ENCODE data around the gene SAPCD1.

The SAPCD1 gene

DNA sequence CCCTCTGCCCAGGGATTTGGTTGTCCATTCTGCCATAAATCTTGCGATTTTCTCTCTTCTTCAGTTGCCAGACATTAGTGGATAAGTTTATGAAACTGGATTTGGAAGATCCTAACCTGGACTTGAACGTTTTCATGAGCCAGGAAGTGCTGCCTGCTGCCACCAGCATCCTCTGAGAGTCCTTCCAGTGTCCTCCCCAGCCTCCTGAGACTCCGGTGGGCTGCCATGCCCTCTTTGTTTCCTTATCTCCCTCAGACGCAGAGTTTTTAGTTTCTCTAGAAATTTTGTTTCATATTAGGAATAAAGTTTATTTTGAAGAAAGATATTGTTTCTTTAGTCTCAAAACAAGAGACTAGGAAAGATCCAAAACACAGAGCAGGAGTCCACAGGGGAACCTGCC is at the start of gene SAPCD1:
SAPCD1 (plus strand) TSS at position 301 of the 400 bp plus-strand sequence. CDS start 399 bp downstream, outside the sequence.
- no peak for DNase-seq

DNA sequence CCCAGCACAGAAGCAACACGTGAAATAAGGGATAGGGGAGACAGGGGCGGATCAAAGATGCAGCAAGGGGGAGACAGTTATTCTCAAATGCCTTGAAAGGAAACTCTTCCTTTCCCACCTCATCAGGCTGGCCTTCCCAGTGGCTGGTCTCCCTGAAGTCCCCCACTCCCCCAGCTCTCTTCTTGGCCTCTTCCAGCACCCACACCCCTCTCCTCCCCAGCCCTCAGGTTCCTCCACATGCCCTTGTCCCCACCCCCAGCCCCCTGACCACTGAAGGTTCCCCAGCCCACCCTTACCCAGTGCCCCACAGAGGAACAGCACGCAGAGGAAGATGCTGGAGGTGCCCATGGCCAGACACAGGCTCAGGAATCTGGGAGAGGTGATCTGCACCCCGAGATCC is 49.0 kb upstream of the SAPCD1 start:
- DNase-seq, result no peak

DNA sequence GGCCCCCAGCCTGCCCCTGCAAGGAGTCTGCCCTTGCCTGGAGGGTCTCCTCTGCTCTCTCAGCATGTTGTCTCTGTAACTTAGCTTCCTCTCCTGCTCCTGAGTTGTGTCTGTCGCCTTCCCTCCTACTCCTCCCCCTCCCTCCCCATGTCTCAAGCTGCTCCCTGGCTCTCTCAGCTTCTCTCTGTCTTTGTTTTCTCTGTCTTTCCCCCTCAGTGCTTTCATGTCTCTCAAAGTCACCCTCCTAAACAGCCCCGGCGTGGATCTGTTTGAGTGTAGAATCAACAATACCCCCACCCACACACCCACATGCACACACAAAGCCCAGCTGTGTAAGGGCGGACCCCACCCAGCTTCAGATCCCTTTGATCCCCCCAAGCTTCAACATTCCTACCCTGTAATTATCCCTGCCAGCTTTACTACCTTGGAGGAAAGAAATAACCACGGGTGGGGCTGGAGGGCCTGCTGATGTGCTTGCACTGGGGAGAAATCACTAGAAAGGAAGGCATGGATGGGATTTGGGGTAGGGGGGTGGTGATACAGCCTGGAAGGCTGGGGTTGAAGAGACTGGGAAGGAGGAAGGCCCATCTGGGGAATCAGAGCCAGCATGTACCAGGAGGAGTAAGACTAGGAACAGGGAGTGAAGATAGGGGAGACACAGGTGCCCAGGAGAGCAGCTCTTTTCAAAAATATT is 48.3 kb upstream of the SAPCD1 start:
- no peak for DNase-seq

DNA sequence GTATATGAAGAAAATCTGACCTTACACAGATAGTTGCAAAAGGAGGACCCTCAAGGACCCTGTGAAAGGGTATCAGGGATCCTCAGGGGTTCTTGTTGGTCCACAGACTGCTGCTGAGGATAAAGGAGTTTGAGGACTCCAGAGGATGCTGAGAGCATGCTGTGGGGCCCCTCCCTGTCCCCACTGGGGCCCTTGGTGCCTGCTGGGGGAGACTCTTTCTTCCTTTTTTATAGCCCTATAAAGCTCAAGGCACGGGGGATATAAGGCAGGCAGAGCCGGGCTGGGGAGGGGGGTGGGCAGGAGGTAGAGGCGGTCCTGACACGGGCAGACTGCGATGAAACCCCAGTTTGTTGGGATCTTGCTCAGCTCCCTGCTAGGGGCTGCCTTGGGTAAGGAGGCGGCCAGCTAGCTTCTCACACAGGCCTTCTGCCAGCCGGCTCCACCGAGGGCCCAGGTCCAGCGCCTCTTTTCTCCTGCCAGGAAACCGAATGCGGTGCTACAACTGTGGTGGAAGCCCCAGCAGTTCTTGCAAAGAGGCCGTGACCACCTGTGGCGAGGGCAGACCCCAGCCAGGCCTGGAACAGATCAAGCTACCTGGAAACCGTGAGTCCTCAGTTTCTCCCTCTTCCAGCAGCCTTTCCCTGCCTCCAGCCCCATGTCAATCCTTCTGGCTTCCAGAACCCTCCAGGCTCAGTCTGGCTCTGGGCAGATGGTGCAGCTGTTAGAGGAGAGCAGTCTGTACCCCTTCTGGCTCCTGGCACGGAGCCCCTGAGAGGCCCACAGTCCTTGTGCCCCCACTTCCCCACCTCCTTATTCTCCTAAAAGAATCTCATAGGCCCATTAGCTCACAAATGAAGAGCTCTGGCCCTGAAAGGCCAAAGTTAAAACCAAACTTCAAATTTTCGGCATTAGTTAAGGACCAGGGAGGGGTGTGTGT is 47.2 kb upstream of the SAPCD1 start, which contains the start of gene LY6G6D:
LY6G6D (plus strand) TSS at position 327 of the 937 bp plus-strand sequence; CDS start at position 335, 8 bp downstream.
- DNase-seq, result no peak

DNA sequence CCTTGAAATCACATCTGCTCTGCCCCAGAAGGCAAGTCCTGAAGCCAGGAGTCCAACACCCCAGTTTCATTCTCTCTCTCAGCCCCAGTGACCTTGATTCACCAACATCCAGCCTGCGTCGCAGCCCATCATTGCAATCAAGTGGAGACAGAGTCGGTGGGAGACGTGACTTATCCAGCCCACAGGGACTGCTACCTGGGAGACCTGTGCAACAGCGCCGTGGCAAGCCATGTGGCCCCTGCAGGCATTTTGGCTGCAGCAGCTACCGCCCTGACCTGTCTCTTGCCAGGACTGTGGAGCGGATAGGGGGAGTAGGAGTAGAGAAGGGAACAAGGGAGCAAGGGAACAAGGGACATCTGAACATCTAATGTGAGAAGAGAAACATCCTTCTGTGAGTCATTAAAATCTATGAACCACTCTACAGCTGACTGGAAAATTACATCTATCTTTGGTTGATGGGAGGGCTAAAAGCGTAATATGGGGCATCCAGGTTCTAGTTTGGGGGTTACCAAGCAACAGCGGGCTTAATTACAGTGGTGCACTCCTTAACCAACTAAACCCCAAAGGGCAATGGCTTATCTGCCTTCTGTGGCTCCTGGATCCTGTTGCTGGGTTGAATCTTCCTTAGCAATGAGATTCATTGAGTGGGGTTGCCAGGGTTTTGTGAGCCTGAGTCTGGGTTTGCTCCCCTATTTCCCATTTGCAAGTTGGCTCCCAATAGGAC is 44.8 kb upstream of the SAPCD1 start:
- no peak for DNase-seq

DNA sequence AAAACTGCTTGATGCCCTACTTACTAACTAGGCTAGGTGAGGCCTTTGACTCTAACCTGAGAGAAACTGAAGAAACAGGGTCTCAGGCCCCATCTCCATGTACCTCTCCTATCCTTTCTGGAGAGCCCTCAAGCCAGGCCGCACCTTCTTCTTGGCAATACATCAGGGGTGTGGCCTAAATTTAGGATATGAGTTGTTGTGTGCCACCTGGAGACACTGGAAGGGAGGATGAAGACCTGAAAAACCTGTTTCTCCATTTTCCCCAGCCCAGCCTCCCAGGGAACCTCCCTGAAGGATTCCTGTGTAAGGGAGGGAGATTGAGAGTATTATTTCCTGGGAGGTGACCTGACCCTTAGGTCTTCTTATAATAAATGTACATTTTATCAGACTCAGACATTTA is 44.2 kb upstream of the SAPCD1 start:
- DNase-seq, result no peak

DNA sequence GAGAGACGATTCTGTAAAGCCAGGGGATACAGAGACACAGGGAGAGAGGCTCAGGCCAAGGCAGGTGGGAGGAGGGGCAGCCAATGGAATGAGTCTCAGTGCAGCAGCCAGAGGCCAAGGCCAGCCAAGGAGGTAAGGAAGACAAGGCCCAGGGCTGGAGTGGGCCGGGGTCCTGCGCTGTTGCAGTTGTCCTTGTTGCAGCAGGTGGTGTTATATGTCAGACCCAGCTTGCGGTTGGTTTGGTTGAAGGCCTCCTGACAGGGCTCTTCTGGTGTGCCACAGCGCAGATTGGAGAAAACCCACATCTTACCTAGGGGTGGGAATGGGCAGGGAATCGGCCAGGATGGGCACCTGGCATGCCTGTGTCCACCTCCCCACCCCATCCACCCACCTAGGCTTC is 43.5 kb upstream of the SAPCD1 start:
- DNase-seq, result no peak

DNA sequence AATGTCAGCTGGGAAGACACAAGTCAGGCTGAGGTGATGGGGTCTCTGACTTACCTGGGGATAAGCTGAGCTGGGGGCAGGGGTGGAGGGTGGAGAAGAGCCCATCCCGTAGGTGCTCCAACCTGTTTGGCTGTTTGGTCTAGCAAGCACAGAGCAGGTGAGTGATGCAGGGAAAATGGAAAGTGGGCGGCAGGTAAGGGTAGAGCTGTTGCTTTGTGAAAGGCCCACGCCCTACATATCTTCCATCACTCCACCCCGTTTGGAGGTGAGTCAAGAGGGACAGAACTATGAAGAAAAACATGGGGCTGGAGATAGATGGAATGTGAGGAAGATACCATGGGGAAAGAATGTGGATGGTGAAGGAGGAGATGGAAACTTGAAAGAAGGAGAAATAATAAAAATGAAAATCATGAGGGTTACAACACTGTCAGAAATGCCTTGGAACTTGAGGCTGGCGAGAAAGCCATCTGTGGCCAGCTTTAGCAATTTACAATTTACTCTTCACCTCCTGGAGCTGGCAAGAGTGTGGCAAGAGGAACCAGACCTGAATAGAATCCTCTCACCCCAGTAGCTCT is 42.2 kb upstream of the SAPCD1 start:
- DNase-seq, result no peak

DNA sequence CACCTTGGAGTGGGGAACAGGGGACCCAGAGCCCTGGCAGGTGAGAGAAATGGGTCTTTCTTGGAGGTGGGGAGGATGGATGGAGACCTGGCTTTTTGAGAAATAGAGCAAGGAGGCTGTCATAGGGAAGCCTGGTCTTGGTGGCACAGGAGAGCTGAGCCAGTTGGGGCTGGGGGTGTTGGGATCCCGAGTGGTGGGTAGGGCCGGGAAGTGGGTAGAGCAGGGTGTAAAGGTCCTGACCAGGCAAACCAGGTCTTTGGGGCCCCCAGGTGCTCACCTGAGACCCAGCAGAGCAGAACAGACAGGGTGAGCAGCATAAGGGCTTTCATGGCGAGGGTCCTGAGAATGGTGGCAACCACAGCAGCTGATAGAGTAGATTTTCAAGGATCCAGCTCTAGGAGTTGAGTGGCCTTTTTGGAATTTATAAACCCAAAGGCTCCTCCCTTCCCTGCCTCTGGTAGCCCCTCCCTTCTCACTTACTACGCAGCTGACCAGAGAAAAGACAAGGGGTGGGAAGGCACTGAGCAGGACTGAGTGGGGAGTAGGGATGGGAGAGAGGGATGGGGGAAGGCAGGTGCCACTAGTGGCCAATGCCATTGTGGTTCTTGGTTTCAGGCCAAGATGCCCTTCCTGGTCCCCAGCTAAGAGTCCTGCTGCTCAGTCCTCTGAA is 41.0 kb upstream of the SAPCD1 start, which contains the start of gene LY6G6C:
LY6G6C (minus strand) TSS at position 396 of the 670 bp plus-strand sequence; CDS start at position 329, 67 bp downstream.
- no peak for DNase-seq

DNA sequence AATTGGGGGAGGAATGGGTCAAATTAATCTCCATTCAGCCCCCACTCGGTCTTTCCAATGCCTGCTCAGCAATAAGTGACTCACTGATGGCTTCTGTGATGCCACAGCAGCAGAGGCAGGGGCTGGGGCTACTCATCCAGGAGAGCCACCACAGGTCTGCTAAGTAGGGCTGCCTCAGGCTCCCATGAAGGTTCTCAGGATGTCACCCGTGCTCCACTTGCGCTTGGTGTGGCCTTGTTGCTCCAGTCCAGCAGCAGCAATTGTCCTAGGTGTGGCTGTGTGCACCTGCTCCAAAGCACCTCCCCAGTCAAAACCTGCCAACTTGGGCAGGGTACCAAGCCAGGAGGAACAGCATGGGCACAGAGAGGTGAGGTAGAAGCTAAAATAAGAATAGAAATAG is 40.3 kb upstream of the SAPCD1 start:
- DNase-seq, result no peak

DNA sequence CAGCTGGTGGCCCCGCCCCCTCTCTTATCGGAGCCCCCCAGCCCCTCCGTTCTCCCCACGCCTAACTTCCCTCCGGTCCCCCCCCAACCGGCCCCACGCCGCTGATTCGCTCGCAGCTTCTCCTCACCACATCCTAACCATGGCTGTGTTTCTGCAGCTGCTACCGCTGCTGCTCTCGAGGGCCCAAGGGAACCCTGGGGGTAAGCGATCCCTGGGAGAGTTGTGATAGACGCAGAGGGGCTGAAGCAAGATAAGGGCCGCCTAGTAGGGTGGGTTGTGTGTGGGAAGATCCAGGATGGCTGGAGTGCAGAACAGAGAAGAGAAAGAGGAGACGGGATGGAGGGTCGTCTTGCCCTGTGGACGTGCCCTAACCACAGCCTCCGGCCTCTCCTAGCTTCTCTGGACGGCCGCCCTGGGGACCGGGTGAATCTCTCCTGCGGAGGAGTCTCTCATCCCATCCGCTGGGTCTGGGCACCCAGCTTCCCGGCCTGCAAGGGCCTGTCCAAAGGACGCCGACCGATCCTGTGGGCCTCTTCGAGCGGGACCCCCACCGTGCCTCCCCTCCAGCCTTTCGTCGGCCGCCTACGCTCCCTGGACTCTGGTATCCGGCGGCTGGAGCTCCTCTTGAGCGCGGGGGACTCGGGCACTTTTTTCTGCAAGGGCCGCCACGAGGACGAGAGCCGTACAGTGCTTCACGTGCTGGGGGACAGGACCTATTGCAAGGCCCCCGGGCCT is 39.0 kb upstream of the SAPCD1 start, which contains the start of gene MPIG6B:
MPIG6B (plus strand) TSS at position 129 of the 735 bp plus-strand sequence; CDS start at position 140, 11 bp downstream.
- no peak for DNase-seq

DNA sequence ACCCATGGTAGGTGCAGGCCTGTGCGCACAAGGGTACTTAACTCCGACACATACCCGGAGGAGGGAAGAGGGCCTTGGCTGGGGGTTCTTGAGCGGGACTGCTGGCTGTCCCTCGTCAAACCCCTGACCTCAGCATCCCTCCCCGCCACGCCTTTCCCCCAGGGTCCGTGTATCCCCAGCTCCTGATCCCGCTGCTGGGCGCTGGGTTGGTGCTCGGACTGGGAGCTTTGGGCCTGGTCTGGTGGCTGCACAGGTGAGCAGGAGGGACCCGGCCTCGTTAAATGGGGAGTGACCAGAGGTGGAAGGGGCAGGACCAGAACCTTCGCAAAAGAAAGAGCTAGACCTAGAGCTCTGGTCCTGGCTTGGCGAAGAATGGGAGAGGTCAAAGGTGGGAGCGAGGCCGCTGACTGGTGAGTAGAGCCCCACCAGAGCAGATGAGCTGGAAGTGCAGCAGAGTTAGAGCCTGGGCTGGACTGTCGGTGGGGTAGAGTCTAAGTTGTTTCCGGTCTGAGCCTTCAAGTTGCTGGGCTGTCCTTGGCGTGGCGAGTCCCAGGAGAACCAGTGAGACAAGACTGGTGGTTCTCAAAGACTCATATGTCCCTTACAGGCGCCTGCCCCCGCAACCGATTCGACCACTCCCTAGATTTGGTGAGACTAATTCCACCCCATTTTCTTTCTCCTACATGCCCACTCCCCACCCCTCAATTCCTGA is 38.3 kb upstream of the SAPCD1 start:
- no peak for DNase-seq

DNA sequence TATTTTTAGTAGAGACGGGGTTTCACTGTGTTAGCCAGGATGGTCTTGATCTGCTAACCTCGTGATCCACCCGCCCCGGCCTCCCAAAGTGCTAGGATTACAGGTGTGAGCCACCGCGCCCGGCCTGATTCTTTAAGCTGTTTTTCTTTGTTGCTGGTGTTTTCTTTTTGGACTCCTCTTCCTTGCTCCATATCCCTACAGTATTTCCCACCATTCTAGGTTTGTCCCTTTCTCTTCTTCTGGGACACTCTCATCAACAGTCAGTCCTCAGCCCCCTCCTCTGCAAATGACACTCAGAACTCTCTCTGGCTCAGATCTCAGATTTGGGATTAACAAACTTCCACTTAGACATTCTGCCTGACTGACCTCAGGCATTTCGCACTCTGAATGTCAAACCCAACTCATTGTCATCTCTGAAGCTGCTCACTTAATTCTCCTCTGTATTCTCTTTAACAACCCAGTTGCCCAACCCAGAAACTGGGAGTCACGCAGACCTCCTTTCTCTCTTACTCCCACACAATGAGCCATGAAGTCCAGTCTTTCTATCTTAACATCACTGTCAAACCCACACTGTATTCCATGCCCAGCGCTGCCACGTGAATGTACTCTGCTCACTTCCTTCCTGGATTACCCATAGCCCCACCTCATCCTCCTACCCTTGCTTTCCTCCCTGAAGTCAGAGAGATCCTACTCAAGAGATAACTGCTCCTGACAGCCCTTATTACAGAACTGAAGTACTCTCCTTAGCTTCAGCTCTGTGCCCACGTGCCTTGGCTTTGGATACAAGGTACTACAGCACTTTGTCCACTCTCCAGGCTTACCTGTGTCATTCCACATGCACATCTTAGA is 36.7 kb upstream of the SAPCD1 start:
- DNase-seq, result no peak

DNA sequence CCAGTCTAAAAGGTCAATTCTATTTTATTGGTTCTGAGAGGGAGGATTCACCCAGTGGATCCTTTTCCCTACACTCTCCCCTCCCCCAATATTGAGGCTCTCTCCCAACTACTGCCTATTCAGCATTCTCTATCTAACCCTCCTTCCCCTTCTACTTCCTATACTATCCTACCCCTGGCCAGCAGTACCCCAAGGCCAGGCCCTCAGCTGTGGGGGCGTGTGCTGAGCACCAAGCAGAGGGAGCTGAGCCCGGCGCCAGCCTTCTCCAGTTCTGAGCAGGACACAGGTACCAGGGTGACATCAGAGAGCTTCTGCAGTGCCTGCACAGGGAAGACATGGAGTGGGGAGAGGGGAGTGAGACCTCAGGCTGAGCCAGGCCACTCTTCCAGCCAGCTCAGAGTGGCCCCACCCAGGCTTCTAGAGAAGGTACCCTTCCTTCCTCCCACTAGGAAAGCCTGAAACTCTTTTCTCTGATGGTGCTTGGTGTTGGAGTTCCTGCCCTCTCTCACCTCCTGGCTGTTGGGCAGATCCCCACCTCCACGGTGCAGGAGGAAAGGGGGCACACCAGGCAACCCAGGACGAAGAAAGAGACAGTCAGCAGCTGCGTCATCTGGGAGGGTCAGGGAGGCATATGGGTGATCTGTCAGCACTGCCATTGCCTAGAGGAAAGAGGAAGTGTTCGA is 35.3 kb upstream of the SAPCD1 start:
- DNase-seq, result no peak

DNA sequence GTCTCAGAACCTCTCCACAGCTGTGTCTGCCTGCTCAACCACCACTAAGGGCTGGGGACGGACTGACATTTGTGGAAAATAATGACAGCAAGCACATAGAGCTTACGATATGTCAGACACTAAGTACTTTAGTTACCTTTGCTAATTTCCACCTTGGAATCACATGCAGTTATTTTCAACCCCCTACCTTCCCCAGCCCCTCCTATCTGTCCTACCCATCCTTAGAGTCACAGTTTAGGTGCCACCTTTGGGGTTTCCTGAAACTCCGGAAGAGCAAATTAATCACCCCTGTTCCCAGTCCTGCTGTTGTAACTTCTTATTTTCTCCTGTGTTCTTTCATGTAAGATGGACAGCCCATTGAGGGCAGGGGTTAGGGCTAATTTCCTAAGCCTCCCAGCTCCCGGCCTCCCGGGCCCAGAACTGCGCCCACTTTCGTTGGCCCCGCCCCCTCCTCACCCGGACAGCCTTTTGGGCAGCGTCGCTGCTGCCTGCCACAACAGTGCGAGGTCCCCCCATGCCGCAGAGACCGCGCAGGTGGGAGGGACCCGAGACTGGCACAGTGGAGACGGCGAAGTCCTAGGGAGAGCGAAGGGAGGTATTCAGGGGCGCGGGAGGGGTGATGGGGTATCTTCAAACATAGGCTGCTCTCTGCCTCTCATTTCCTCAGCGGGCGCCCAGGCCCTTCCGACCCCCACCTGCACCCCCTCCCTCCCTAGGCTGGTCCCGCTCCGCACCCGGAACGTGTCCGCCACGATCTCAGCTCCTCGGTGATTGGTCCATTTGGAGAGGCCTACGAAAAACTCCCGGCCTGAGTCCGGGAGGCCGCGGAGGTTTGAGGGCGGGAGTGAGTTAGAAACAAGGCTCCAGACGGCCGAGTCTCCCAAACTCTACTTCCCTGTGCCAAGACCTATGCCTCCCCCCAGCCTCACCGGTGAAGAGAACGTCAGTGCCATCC is 34.5 kb upstream of the SAPCD1 start:
- no peak for DNase-seq

DNA sequence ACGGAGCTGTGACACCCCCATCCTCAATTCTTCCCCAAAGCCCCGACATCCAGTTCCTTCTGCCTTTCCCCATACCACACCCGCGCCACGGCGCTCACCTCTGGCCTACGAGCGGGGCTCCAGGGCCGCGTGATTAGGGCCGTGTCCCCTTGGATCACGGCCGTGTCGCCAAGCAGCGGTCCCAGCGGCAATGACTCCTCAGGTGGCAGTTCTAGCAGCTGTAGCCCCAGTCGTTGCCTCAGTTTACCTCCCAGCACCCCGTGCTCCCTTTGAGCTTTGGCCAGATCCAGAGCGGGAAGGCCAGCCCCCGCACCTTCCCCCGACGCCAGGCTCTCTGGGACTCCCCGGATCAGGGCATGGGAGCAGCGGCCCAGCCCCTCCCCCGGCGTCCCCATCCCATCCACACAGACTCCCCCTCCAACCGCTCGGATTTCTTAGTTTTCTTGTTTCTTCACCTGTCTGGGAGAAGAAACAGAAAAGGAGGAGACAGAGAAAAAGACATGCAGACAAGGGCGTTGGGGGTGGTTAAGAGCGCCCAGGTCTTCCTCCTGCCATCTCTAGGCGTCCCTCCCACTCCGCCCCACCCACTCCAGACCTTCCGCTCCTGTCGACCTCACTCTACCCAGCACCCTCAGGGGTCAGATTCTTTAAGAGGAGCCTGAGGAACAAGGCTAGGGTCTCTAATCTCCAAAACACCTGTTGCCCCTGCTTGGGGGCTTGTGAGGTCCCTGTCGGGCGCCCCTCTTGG is 33.5 kb upstream of the SAPCD1 start, which contains the start of gene DDAH2:
DDAH2 (minus strand) TSS at position 533 of the 748 bp plus-strand sequence; CDS start at position 395, 138 bp downstream.
- DNase-seq, result no peak

DNA sequence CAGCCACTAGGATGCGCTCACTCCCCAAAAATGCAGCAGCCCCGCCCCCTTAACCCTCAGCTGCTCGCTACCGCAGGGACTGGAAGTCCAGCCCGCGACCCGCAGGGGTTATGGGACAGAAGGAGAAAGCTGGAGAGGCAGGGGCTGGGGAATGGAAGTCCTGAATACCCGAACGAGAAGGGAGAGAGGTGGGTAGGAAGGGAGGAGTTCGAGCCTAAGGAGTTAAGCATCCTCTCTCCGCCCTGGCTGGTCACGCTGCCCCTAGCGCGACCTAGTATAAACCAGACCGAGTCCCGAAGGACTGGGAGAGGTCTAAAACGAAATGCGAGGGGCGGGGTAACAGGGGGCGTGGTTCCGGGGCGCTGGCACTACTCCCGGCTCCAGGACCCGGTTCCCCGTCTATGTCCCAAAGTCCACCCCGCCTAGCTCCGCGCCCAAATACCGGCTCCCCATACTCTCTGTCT is 32.9 kb upstream of the SAPCD1 start:
- peak; percentile 77 for DNase-seq

Measured in activated T-cell treated with anti-CD3 and anti-CD28 coated beads for 4 hours (primary cell).